Inferior parietal cortex (tissue), 1 donor: ENCODE data around the gene CLIP2.
"Not testable (repeated sequence)": the region's sequence is repeated elsewhere in the genome, so short reads cannot be mapped to it uniquely, and the experiment has no call there.

ENCODE experiments used
- DNase-seq: peaks from one replicate; pipeline ENCODE4 v3.0.0-alpha.2; 2016; ENCODE audit errors: extremely low spot score

Gene CLIP2

GRCh38 chr7:74403521-74404387, 114.5 kb downstream of the CLIP2 start:
- no peak for DNase-seq

- DNase-seq = no peak
Measured at GRCh38 chr7:74404388-74404700, 115.1 kb downstream of the CLIP2 start.

- DNase-seq = no peak
Measured at GRCh38 chr7:74404741-74405140, 115.5 kb downstream of the CLIP2 start.

- no peak for DNase-seq
Measured at GRCh38 chr7:74405191-74405898, 116.1 kb downstream of the CLIP2 start.

- no peak for DNase-seq
Measured at GRCh38 chr7:74405899-74406512, 116.8 kb downstream of the CLIP2 start.

GRCh38 chr7:74407958-74408357, 118.8 kb downstream of the CLIP2 start:
- no peak for DNase-seq

GRCh38 chr7:74409571-74409970, 120.4 kb downstream of the CLIP2 start:
- DNase-seq = no peak

GRCh38 chr7:74410772-74411171, 121.6 kb downstream of the CLIP2 start:
- DNase-seq = no peak

- not testable (repeated sequence) for DNase-seq
Measured at GRCh38 chr7:74411571-74411970, 122.4 kb downstream of the CLIP2 start.

- DNase-seq = no peak
Measured at GRCh38 chr7:74412056-74412455, 122.8 kb downstream of the CLIP2 start.

GRCh38 chr7:74412603-74413002, 123.4 kb downstream of the CLIP2 start:
- DNase-seq = no peak

- not testable (repeated sequence) for DNase-seq
Measured at GRCh38 chr7:74414595-74415333, 125.6 kb downstream of the CLIP2 start.

GRCh38 chr7:74417419-74417971, 128.3 kb downstream of the CLIP2 start:
- DNase-seq = peak; percentile 87

GRCh38 chr7:74418076-74418475, 128.9 kb downstream of the CLIP2 start:
- DNase-seq = no peak

GRCh38 chr7:74418538-74418937, 129.3 kb downstream of the CLIP2 start:
- DNase-seq = no peak

GRCh38 chr7:74419232-74419631, 130.0 kb downstream of the CLIP2 start:
- DNase-seq = not testable (repeated sequence)

GRCh38 chr7:74420006-74420405, 130.8 kb downstream of the CLIP2 start:
- no peak for DNase-seq

GRCh38 chr7:74424291-74424880, 135.2 kb downstream of the CLIP2 start:
- DNase-seq = no peak

- no peak for DNase-seq
Measured at GRCh38 chr7:74428023-74428422, 138.8 kb downstream of the CLIP2 start.

- DNase-seq = no peak
Measured at GRCh38 chr7:74429153-74429747, 140.0 kb downstream of the CLIP2 start.

- DNase-seq = not testable (repeated sequence)
Measured at GRCh38 chr7:74430409-74430808, 141.2 kb downstream of the CLIP2 start.
